ENCODE results near the gene WDR87.

DNA sequence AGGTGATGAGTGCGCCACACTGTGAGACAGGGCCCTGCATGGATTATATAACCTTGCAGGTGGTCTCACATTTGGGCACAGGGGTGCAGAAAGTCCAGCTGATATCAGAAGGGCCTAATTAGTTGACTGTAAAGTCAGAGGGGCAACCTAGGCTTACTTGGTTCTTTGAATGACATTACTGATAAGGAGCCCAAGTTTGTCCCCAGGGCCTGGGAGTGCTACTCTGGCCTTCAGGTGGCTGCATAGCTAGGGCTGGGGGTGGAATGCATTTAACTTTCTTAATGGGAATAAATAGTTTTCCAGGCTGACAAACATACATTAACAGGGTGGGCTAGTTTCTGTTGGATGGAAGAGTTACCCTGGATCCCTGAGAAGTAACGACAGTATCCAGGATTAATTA, 3.3 kb downstream of the WDR87 start:
- TF ChIP-seq TCF12 (IDR thresholded peaks at IDR 0.05; ENCODE audit: low read depth) (no peak), EP300 (IDR thresholded peaks at IDR 0.05; ENCODE audit: borderline replicate concordance) (no peak)
